HG03095 (cell line): ENCODE measurements around the gene PSMD2.
A peak's percentile ranks its signal among the peaks of the same experiment; 100 is the strongest.

Experiments used
- ATAC-seq: cut with Tn5 transposase; IDR thresholded peaks from one replicate; pipeline ENCODE4 v1.9.1; 2021; ENCODE audit warnings: moderate library complexity; ENCODE audit not compliant: unreplicated experiment

PSMD2 gene

DNA sequence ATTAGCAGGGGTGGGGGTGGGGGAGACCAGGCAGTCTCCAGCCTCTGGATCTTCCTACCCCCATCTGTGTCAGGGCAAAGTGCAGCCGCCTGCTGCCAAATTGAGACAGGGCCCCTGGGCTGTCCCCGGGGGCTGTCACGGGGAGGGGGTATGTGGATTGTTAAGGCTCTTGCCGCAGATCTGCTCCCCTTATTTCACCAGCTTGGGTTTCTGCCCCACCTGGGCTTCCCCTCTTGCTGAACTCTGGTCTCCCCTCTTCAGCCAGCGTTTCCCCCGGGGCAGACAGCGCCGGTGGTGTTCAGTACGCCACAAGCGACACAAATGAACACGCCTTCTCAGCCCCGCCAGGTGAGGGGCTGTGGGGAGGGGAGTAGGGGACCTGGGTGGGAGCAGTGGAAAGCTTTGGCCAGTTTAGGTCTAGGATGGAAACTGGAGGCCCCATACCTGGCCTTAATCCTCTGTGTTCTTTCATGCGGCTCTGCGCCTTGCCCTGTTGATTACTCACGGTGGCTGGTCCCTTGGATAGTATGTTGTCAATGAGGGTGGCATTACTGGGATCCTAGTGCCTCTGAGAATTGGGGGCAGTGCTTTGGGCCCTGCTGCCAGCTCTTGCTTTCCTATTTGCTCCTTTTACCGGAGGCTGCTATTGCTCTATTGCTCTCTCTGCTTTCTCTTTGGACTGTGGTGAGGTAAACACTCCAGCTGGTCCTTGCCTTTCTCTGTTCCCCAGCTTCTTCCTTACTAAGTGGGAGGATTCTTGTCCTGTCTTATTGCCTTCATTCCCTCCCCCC is 17.0 kb downstream of the PSMD2 start:
- ATAC-seq, result no peak

DNA sequence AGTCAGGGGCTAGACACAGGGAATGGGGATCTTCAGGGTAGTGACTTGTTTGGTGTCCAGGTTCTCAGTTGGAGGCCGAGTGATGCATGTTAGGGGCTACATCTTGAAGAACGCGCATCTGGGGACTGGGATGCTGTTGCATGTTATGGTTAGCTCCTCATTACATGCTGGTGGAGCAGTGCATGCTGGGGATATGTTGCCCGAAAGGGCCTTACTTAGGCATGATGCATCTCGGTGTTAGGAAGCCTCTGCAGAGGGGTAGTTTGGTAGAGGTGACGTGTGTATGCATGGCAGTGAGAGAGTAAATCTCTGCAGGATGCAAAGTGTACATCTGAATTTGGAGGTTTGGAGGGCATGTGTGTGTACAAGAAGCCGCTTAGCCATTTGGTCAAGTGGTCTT is 17.8 kb downstream of the PSMD2 start:
- ATAC-seq, result no peak

DNA sequence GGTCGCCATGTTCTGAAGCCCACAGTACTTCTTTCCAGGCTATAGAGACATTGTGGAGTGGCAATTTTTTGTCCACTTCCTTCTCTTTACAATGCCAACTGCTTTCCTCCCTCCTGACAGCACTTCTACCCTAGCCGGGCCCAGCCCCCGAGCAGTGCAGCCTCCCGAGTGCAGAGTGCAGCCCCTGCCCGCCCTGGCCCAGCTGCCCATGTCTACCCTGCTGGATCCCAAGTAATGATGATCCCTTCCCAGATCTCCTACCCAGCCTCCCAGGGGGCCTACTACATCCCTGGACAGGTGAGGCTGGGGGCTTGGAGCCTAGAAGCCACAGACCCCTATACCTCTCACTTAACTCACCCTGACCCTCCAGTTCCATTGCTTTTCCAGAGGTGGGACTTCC is 18.2 kb downstream of the PSMD2 start:
- ATAC-seq, result no peak

DNA sequence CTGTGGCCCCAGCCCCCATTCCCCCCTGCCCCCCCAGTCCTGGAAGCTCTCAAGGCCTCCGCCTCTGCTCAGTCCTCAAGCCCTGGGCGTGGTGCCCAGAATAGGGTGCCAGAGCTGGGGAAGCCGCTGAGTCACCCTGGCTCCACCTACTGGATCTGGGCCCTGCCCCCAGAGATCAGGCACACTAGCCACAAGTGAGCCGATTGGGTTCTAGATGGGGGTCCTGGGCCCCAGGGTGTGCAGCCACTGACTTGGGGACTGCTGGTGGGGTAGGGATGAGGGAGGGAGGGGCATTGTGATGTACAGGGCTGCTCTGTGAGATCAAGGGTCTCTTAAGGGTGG is 21.0 kb downstream of the PSMD2 start:
- ATAC-seq, result no peak

DNA sequence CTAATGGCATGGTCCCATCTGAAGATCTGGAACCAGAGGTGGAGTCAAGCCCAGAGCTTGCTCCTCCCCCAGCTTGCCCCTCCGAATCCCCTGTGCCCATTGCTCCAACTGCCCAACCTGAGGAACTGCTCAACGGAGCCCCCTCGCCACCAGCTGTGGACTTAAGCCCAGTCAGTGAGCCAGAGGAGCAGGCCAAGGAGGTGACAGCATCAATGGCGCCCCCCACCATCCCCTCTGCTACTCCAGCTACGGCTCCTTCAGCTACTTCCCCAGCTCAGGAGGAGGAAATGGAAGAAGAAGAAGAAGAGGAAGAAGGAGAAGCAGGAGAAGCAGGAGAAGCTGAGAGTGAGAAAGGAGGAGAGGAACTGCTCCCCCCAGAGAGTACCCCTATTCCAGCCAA is 22.6 kb downstream of the PSMD2 start:
- ATAC-seq, result no peak

DNA sequence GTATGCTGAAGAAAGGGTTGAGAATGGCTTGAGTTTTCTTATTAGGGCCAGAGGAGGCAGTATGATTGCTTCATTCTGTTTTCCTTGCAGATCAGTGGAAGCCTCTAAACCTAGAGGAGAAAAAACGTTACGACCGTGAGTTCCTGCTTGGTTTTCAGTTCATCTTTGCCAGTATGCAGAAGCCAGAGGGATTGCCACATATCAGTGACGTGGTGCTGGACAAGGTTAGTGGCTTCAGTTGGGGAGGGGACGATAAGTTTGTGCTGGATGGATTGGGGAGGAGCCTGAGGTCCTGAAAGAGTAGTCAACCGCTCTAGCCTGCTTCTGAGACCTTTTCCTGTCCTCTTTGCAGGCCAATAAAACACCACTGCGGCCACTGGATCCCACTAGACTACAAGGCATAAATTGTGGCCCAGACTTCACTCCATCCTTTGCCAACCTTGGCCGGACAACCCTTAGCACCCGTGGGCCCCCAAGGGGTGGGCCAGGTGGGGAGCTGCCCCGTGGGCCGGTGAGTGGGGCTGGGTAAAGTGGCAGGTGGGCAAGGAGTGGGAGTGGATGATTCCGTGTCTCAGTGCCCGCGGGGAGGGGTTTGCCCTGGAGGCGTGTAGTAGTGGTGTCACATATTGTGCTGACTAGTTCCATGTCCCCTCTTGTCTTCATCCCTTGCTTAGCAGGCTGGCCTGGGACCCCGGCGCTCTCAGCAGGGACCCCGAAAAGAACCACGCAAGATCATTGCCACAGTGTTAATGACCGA is 23.9 kb downstream of the PSMD2 start:
- ATAC-seq, result no peak

DNA sequence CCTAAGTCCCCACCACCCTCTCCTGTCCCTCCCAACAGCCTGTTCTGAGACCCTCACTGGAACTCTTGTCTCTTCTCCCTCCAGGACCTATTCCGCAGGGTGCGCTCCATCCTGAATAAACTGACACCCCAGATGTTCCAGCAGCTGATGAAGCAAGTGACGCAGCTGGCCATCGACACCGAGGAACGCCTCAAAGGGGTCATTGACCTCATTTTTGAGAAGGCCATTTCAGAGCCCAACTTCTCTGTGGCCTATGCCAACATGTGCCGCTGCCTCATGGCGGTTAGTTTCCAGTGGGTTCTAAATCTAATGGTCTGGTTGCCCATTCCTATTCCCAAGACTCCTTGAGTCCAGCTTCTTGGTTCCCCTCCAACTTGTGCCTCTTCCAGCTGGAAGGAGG is 24.7 kb downstream of the PSMD2 start:
- ATAC-seq, result no peak

DNA sequence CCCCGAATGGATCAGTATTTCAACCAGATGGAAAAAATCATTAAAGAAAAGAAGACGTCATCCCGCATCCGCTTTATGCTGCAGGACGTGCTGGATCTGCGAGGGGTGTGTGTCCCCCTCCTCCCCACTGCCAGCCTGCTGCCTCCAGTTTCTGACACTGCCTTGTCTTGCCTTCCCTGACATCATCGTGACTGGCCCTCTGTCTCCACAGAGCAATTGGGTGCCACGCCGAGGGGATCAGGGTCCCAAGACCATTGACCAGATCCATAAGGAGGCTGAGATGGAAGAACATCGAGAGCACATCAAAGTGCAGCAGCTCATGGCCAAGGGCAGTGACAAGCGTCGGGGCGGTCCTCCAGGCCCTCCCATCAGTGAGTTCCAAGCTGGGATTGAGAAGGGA is 26.2 kb downstream of the PSMD2 start:
- no peak for ATAC-seq

DNA sequence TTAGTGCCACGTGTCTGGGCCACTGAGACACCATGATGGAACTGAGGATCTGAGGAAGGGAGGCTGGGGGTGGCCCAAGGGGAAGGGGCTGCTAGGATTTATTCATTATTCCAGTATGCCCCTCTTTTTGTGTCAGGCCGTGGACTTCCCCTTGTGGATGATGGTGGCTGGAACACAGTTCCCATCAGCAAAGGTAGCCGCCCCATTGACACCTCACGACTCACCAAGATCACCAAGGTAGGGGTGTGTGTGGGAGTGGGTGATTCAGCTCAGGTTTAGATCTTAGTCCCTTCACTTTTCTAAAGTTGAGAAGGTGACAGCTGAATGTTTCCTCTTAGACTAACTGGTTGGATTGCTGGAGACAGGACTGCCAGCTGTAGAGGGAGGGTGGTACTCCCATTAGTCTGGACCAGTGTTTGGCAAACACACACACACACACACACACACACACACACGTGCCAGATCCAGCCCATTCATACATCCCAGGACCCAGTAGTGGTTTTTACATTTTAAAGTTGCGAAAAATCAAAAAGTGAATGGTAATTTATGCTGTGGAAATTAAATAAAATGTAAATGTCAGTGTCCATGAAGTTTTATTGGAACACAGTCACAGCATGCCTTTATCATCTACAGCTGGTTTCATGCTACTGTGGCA is 26.8 kb downstream of the PSMD2 start:
- no peak for ATAC-seq

DNA sequence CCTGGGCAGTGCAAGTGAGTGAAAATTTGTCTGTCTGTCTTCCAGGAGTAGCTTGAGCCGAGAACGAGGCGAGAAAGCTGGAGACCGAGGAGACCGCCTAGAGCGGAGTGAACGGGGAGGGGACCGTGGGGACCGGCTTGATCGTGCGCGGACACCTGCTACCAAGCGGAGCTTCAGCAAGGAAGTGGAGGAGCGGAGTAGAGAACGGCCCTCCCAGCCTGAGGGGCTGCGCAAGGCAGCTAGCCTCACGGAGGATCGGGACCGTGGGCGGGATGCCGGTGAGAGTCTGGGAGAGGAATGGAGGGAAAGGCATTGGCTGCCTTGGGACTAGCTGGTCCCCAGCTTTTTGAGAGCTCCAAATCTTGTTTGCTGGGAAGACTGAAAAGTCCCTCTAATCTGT is 28.1 kb downstream of the PSMD2 start:
- ATAC-seq, result no peak

DNA sequence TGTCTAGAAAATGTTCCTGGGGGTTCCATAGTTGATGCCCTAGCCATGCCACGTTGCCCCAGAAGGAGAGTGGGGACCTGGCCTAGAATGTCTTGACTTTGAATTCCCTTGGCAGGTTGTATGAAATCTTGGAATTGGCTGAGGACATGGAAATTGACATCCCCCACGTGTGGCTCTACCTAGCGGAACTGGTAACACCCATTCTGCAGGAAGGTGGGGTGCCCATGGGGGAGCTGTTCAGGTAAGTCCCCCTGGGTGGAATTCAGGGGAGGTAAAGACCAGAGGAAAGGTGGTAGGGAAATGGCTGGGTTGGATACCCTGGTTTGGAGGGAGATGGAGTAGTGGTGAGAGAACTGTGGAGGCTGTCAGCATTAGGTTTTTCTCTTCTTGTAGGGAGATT is 29.5 kb downstream of the PSMD2 start:
- no peak for ATAC-seq

DNA sequence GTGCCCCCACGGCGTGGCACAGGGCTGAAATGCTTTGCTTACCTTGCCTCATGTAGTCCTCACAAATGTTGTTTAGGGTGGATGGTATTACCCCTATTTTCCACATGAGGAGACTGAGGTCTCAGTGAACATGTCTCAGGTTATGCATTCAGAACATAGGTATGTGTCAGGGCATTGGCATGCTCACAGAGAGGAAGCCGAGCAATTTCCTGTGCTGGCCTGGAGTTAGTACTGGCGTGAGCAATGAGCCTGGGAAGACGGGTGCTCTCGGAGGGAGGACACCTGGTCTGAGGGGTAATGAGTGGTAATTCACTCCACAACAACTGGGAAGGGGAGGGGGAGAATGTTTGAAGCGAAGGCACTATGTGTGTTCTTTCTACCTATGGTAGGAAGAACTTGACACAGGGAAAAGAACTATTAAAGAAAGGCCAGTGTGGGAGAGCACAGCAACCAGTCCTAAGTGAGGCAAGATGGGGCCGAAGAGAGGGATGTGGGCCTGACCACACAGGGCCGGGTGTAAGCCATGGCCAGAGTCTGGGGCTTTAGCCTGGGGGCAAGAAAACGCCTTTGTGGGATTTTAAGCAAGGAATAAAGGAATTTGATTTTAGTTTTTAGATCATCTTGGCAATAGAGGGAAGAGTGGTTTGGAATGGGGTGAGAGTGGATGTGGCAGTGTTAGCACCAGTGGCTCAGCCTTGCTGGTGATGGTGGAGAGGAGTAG is 33.5 kb downstream of the PSMD2 start:
- no peak for ATAC-seq

DNA sequence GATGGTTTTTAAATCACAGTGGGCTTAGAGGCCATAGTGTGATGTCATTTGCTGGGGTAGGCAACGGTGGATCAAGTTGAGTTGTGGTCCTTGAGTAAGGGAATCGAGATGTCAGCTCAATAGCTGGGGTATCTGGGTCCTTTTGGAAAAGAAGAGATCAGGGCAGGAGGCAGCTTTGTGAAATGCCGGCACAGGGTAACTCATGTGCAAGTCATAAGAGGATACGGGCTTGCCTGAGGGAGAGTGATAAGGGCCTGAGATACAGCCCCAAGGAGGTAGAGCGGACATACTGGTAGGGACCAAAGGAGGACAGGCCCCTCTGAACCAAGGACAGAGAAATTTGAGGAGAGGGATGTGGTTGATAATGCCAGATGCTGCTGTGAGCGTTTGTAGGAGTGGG is 34.1 kb downstream of the PSMD2 start:
- ATAC-seq, result no peak

DNA sequence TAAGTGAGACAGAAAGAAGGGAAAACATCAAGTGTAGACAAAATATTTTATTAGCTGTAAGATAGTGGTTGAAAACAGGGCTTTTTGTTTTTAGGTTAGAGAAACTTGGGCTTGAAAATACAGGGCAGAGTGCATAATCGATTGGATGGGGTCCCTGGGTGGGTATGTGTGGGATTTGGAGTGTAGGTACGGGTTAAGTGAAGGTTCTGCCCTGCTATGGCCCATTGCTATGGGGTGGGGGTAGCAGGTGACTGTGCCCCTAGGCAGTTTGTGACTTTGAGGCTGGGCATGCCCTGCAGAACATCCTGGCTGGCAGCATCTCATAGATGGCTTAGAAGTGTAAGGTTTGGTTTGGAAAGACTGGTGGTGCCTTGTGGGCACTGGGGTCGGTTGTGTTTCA is 34.7 kb downstream of the PSMD2 start:
- ATAC-seq, result no peak

DNA sequence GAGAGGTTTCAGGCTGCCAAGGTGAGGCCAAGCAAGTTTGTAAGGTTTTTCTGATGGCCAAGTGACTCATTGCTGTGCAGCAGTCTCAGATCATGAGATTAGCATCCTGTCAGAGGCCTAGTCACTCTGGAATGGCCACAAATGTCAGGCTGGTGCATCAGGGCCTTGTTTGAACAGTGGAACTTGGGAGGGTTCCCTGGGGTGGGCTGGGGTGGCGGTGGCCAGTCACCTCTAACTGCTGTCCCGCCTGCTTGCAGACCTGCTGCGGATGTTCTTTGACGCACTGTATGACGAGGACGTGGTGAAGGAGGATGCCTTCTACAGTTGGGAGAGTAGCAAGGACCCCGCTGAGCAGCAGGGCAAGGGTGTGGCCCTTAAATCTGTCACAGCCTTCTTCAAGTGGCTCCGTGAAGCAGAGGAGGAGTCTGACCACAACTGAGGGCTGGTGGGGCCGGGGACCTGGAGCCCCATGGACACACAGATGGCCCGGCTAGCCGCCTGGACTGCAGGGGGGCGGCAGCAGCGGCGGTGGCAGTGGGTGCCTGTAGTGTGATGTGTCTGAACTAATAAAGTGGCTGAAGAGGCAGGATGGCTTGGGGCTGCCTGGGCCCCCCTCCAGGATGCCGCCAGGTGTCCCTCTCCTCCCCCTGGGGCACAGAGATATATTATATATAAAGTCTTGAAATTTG is 35.6 kb downstream of the PSMD2 start:
- no peak for ATAC-seq

DNA sequence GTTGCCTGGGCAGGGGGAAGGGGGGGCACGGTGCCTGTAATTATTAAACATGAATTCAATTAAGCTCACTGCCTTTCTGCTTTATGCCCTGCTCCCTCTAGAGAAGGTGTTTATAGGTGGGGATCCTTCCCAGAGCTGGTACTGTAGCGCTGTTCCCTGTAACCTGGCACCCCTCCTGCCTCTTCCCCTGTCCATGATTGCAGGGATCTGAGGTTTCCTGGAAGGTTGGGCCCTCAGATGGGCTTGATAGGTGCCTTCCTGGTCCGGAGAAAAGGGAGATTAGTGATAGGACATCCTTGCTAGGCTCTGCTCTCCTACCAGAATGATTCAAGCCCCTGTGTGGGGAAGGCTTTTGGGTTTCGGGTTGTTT is 36.2 kb downstream of the PSMD2 start:
- no peak for ATAC-seq

DNA sequence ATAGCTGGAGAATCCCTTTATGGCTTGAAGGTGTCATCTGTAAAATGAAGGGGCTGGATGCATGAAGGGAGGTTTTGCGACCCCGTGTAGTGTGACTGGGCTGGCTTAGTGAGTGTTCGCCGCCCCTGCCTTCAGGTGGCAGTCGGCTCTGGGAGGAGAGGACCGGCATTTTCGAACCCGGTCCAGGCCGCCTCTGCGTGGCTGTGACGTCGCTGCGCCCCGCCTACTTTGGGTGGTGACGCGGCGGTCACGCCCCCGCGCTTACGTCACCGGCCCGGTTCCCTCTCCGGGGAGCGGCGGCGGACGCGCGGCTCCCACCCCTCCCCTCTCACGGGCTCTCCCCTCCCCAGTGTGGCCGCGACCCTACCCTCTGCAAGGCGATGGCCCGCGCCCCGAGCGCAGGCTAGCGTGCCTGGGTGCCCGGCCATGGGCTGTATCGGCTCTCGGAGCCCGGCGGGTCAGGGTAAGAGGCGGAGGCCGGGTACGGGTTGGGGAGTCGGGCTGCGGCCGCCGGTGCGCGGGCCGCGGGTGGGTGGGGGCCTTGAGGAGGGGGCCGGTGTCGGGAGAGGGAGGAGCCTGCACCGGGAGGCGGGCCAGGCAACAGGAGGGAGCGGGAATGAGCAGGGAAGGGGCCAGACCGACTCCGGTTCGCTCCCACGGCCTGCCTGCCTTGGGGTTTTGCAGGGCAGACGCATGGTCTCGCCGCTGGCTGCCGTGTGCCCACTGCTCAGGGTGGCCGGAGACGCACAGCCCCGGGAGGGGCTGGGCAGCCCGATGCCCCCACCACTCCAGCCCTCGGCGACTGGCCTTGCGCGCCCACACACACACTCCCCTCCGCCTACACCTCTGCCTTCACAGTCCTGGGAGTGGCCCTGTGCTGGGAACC is 36.9 kb downstream of the PSMD2 start:
- ATAC-seq, result peak; percentile 83

DNA sequence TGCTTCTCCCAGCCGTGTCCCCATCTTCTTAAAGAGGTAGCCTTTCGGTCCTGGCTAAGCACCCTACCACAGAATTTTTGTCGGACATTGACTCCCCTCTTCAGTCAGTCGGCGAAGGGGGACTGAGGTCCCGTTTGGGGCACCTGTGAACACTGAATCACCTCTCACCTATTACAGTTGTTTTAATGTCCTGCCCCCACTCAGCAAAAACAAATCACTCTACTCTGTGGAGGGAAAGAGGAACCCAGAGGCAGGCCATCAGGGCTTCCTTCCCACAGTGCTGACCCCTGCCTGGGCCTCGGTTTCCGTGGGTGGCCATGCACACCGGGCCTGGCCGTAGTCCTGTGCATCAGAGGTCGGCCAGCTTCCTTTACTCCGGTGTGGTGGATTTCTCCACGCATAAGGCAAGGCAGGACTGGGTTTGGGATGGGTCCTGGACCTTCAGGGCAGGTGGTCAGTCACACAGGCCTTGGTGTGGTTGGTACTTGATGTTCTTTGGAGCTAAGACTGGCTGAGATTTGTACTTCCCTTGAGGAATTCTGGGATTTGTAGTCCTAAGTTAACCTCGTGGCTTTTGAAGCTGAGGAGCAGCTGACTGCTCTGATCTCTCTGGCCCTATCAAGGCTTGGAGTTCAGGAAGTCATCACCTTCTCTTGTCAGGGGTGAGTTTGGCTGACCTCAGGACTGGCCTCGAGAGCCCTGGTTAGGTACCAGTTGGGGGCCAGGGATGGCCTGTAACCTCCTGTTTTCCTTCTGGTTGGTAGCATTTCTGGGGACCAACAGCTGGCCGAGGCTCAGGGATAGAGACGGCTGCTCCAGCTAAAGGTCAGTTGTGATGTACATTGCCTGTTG is 37.7 kb downstream of the PSMD2 start:
- ATAC-seq, result no peak

DNA sequence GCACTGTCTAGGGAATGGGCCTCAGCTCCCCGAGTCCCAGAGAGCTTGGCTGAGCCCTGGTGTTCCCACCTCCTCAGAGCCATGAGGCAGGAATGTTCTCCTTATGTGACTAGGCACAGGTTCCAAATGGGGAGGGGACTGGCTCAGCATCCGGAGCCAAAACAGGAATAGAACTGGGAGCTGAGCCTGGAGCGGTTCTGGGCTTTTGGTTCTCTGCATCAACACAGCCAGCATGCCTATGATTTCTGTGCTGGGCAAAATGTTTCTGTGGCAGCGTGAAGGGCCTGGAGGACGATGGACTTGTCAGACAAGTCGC is 38.3 kb downstream of the PSMD2 start, which contains the start of gene FAM131A:
Gene FAM131A (plus strand): TSS at position 202 of the 316 bp plus-strand sequence. CDS start 31 bp downstream, at position 233.
- ATAC-seq, result no peak
